ENCODE measurements around the gene FDX2. TPM values are rescaled to one million over a fixed set of nuclear protein-coding genes. Genes with fewer than 3 reads are reported as not detected.
A peak's percentile ranks its signal among the peaks of the same experiment; 100 is the strongest.

FDX2 gene
- total RNA-seq, 1 experiment from 2014 or later, result 26.2 TPM

DNA sequence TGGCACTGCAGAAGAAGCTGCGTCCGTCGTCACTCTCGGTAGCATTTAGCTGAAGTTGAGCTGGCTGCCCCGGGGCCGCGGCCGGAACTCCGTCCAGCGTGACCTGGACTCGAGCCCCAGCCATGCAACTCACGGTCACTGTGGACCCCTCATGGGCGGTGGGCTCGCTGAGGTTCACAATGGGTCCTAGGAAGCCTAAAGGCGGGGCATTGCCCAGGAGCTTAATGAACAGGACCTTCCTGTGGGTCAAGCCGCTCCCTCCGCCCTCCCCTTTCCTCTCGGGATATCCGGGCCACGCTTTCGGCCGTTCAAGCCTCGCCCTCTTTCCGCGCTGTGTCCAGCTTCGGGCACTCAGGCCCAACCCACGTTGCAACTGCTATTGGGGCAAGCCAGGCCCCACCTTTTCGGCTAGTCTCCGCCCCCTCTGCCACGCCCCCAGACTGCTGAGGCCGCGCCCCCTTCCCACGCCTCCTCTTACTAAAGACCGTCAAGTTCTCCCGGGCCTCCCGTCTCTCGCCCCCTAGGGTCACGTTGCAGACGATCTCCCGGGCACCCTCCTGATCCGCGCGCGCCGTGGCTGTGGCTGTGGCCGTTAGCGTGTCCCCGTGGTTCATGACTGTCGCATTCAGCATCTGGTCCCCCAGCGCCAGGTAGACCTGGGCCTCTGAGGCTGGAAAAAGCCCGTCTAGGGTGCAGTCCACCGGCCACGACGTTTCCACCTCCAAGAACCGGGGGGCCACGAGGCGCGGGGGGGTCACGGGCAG, 19.0 kb upstream of the FDX2 start:
- Mint-ChIP-seq H3K9me3 (no peaks in the 10 kb centered on the region), H3K4me3 (peak overlapping the region; percentile 93), H3K4me1 (peaks cover 30% of the 10 kb centered on the region), H3K27ac (no peak overlapping the region), H3K36me3 (peaks cover 7% of the 10 kb centered on the region), H3K27me3 (ENCODE audit: low read depth) (peaks cover 10% of the 10 kb centered on the region)
- CTCF ChIA-PET, result interaction anchor here (0.6 to 5.1 kb wide), 18 partner anchors 8 to 365 kb away, joined by 3 to 55 read pairs (median 7); partner anchors contain the start of genes FDX2, ICAM1, ICAM5 and TYK2
- DNase-seq (ENCODE audit: low spot score), result peak; percentile 95
- TF ChIP-seq FOXK1 (CRISPR knock-in tag; IDR thresholded peaks at IDR 0.05), result no peak
- TF ChIP-seq, protein P1, sequence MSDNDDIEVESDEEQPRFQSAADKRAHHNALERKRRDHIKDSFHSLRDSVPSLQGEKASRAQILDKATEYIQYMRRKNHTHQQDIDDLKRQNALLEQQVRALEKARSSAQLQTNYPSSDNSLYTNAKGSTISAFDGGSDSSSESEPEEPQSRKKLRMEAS (CRISPR knock-in tag; IDR thresholded peaks at IDR 0.05), result peak; percentile 50; the same call in 1 of the 2 replicates
- TF ChIP-seq SP1 (CRISPR knock-in tag; conservative IDR thresholded peaks at IDR 0.05), result peak; percentile 80
- TF ChIP-seq, protein P2, sequence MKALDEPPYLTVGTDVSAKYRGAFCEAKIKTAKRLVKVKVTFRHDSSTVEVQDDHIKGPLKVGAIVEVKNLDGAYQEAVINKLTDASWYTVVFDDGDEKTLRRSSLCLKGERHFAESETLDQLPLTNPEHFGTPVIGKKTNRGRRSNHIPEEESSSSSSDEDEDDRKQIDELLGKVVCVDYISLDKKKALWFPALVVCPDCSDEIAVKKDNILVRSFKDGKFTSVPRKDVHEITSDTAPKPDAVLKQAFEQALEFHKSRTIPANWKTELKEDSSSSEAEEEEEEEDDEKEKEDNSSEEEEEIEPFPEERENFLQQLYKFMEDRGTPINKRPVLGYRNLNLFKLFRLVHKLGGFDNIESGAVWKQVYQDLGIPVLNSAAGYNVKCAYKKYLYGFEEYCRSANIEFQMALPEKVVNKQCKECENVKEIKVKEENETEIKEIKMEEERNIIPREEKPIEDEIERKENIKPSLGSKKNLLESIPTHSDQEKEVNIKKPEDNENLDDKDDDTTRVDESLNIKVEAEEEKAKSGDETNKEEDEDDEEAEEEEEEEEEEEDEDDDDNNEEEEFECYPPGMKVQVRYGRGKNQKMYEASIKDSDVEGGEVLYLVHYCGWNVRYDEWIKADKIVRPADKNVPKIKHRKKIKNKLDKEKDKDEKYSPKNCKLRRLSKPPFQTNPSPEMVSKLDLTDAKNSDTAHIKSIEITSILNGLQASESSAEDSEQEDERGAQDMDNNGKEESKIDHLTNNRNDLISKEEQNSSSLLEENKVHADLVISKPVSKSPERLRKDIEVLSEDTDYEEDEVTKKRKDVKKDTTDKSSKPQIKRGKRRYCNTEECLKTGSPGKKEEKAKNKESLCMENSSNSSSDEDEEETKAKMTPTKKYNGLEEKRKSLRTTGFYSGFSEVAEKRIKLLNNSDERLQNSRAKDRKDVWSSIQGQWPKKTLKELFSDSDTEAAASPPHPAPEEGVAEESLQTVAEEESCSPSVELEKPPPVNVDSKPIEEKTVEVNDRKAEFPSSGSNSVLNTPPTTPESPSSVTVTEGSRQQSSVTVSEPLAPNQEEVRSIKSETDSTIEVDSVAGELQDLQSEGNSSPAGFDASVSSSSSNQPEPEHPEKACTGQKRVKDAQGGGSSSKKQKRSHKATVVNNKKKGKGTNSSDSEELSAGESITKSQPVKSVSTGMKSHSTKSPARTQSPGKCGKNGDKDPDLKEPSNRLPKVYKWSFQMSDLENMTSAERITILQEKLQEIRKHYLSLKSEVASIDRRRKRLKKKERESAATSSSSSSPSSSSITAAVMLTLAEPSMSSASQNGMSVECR (CRISPR knock-in tag; IDR thresholded peaks at IDR 0.05; ENCODE audit: borderline replicate concordance), result peak; percentile 50; the same call in 1 of the 2 replicates
- POLR2A ChIA-PET, result interaction anchor here (0.6 to 1.9 kb wide), 11 partner anchors 9 to 84 kb away, joined by 3 to 18 read pairs (median 5); partner anchors contain the start of genes ICAM1 and TYK2
- ATAC-seq, result peak; percentile 61

- TF ChIP-seq ZNF396 (CRISPR knock-in tag; IDR thresholded peaks at IDR 0.05; ENCODE audit: borderline replicate concordance) (no peak), GABPB1 (CRISPR knock-in tag; IDR thresholded peaks at IDR 0.05) (0 out of 2 replicates have a peak, but pooled peaks have one; percentile 2), ZNF263 (CRISPR knock-in tag; IDR thresholded peaks at IDR 0.05; ENCODE audit: low read depth) (peak; percentile 76; the same call in 1 of the 2 replicates)
- TF ChIP-seq, protein P3, sequence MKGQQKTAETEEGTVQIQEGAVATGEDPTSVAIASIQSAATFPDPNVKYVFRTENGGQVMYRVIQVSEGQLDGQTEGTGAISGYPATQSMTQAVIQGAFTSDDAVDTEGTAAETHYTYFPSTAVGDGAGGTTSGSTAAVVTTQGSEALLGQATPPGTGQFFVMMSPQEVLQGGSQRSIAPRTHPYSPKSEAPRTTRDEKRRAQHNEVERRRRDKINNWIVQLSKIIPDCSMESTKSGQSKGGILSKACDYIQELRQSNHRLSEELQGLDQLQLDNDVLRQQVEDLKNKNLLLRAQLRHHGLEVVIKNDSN (CRISPR knock-in tag; IDR thresholded peaks at IDR 0.05), result no peak
- Mint-ChIP-seq H3K9me3 (no peaks in the 10 kb centered on the region), H3K27me3 (ENCODE audit: low read depth) (peaks cover 10% of the 10 kb centered on the region), H3K4me1 (peaks cover 23% of the 10 kb centered on the region), H3K4me3 (peak overlapping the region; percentile 93), H3K27ac (peak overlapping the region; percentile 74; the same call in 1 of the 2 replicates), H3K36me3 (peaks cover 14% of the 10 kb centered on the region)
- ChIA-PET POLR2A (interaction anchor here (0.6 to 1.9 kb wide), 14 partner anchors 10 to 1752 kb away, joined by 3 to 18 read pairs (median 4); partner anchors contain the start of genes ICAM1, ICAM5 and TYK2), CTCF (interaction anchor here (0.6 to 5.1 kb wide), 22 partner anchors 9 to 366 kb away, joined by 3 to 55 read pairs (median 4); partner anchors contain the start of genes FDX2, ICAM1, ICAM5 and TYK2)
- DNase-seq (ENCODE audit: low spot score) (no peak), ATAC-seq (peak; percentile 16)
Measured at GRCh38 chr19:10333758-10334587, 18.2 kb upstream of the FDX2 start.

- H3K36me3 Mint-ChIP-seq, result peaks cover 19% of the 10 kb centered on the region
- H3K27ac Mint-ChIP-seq, result peak within 1 kb of the TSS; percentile 90
- peak; percentile 98 for DNase-seq (ENCODE audit: low spot score)
- ChIA-PET CTCF (interaction anchor here (0.6 to 5.1 kb wide), 18 partner anchors 10 to 366 kb away, joined by 3 to 55 read pairs (median 5); partner anchors contain the start of genes FDX2, ICAM1, ICAM5 and TYK2), POLR2A (interaction anchor here (0.6 to 1.9 kb wide), 8 partner anchors 12 to 1753 kb away, joined by 3 to 18 read pairs (median 4); partner anchors contain the start of gene ICAM5)
- H3K4me1 Mint-ChIP-seq, result peaks cover 16% of the 10 kb centered on the region
- peak within 1 kb of the TSS; percentile 93 for H3K4me3 Mint-ChIP-seq
- ATAC-seq, result peak; percentile 91
- no peaks in the 10 kb centered on the region for H3K9me3 Mint-ChIP-seq
- H3K27me3 Mint-ChIP-seq (ENCODE audit: low read depth), result peaks cover 10% of the 10 kb centered on the region
- TF ChIP-seq GTF2I (CRISPR knock-in tag; conservative IDR thresholded peaks at IDR 0.05), result no peak
- TF ChIP-seq TP53 (CRISPR knock-in tag; IDR thresholded peaks at IDR 0.05), result no peak
- TF ChIP-seq TEAD1 (CRISPR knock-in tag; IDR thresholded peaks at IDR 0.05), result peak; percentile 54; the same call in 1 of the 2 replicates
- TF ChIP-seq ZNF281 (CRISPR knock-in tag; IDR thresholded peaks at IDR 0.05), result peak; percentile 58; the same call in 1 of the 2 replicates
- 0 out of 2 replicates have a peak, but pooled peaks have one; percentile 35 for TF ChIP-seq MYBL2 (CRISPR knock-in tag; IDR thresholded peaks at IDR 0.05)
- TF ChIP-seq OVOL2 (CRISPR knock-in tag; IDR thresholded peaks at IDR 0.05; ENCODE audit: borderline replicate concordance), result no peak
- peak; percentile 74 for TF ChIP-seq JUN (CRISPR knock-in tag; IDR thresholded peaks at IDR 0.05)
- no peak for TF ChIP-seq CDX4 (CRISPR knock-in tag; IDR thresholded peaks at IDR 0.05; ENCODE audit: borderline replicate concordance)
Measured at GRCh38 chr19:10332965-10333757, 17.3 kb upstream of the FDX2 start, which contains the start of gene RAVER1. Gene RAVER1 (minus strand): TSS chr19:10333529. CDS start chr19:10333507, 22 bp downstream.

All from WTC11 (cell line).